Activated CD4-positive, alpha-beta T cell treated with anti-CD3 and anti-CD28 coated beads for 36 hours (primary cell): ENCODE measurements around the gene CTRB2. TPM values are rescaled to one million over a fixed set of nuclear protein-coding genes. Genes with fewer than 3 reads are reported as not detected.
"Not testable (repeated sequence)": the region's sequence is repeated elsewhere in the genome, so short reads cannot be mapped to it uniquely, and the experiment has no call there.

Experiments used
- ATAC-seq: fragments of 200-7000 bp; cut with Tn5 transposase; one replicate; pipeline ENCODE4 v1.10.0; 2021; ENCODE audit warnings: mild to moderate bottlenecking, moderate library complexity
- CTCF ChIA-PET: fragments of 350-600 bp; sonication (Branson Sonifier 250); formaldehyde crosslinking; loops from one replicate; lab custom pipeline; 2021; ENCODE audit warnings: antibody characterized with exemption; lab: Charles Lee
- POLR2A ChIA-PET: fragments of 350-600 bp; sonication (Branson Sonifier 250); formaldehyde crosslinking; loops from one replicate; lab custom pipeline; 2021; ENCODE audit warnings: antibody characterized with exemption, inconsistent platforms; lab: Charles Lee
- DNase-seq: peaks from one replicate; pipeline ENCODE4 v3.0.0-alpha.2; 2020
- H3K27ac Mint-ChIP-seq: one replicate; pipeline ENCODE4 v1.8.0; 2021; ENCODE audit warnings: mixed read lengths
- H3K27me3 Mint-ChIP-seq: one replicate; pipeline ENCODE4 v1.8.0; 2021; ENCODE audit warnings: mixed read lengths
- H3K36me3 Mint-ChIP-seq: one replicate; pipeline ENCODE4 v1.8.0; 2021; ENCODE audit warnings: low read depth, mixed read lengths
- H3K4me1 Mint-ChIP-seq: one replicate; pipeline ENCODE4 v1.8.0; 2021; ENCODE audit warnings: mixed read lengths
- H3K4me3 Mint-ChIP-seq: one replicate; pipeline ENCODE4 v1.8.0; 2021; ENCODE audit warnings: mild to moderate bottlenecking, moderate library complexity, mixed read lengths
- H3K9me3 Mint-ChIP-seq: one replicate; pipeline ENCODE4 v1.8.0; 2021; ENCODE audit warnings: low read depth, mixed read lengths
- intact Hi-C, 2 experiments: fragments of 100-400 bp; cut with DNase I in 1 of 2; cut with micrococcal nuclease in 1 of 2; formaldehyde crosslinking; loops; one replicate each; pipeline versions ENCODE4 v1.14.2 to v1.15.1; 2022 to 2024; cut with DNase I, micrococcal nuclease
- total RNA-seq, 2 experiments: library from RNA; stranded (reverse); gene quantifications; one replicate each; pipeline ENCODE4 v1.2.3, GENCODE V29; 2021

The CTRB2 gene
- total RNA-seq, 2 experiments from 2014 or later: not detected

DNA sequence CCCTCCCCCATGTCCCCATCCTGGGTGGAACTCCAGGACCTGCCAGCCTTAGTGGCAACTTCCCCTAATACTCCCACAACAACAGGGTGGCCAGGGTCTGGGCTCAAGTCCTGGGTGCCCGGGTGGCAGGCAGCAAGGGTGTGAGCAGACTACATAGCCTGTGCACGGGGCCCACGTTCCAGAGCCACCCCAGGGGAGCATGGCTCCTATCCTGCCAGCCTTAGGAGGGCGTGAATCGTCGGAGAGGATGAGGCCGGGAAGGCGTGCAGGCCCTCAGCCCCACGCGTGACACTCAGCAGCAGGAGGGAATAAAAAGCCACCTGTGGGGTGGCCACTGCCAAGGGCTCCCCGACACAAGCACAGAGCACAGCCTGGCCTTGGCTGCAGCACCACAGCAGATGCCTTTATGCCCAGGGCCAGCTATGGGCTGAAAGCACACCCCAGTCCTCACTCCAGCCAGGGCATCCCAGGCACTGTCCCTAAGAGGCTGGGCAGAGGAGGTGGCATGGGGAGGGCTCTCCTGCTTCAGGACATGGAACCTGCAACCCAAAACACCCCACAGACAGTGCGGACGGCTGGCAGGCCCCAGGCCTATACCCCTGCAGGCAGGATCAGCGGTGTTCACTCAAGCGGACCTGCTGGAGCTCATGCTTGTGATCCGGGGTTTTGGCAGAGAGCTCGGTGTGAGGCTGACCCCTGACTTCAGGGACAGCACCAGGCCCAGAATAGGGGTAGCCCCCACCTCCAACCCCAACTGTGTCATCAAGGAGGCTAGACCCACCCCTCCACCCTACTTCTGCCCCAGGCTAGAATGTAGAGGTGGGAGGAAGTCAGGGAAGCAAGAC is 41.8 kb upstream of the CTRB2 start:
- CTCF ChIA-PET: interaction anchor here (0.8 to 1.5 kb wide), 2 partner anchors 15 to 49 kb away, joined by 3 to 5 read pairs; no protein-coding TSS in a partner anchor
- peaks cover 19% of the 10 kb centered on the region for H3K27me3 Mint-ChIP-seq

DNA sequence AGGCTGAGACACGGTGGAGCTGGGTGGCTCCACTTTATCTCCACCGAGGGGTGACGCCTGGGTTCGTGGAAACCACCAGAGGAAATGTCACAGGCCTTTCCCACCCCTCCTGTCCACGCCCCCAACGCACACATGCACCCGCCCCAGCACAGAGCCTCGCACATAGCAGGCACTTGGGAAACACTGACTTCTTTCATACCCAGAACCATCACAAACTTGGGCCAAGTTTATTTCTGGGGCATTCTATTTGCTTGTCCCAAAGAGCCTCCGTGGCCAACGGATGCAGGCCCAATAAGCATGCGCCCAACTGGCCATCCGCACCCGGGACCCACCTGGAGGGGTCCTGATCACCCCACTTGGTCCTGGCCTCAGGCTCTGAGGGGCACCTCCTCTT is 41.2 kb upstream of the CTRB2 start:
- Mint-ChIP-seq H3K36me3 (no peaks in the 10 kb centered on the region), H3K27ac (no peak overlapping the region), H3K27me3 (peaks cover 19% of the 10 kb centered on the region), H3K4me1 (peaks cover 6% of the 10 kb centered on the region), H3K9me3 (no peaks in the 10 kb centered on the region), H3K4me3 (no peak overlapping the region)
- intact Hi-C loops: no loop called here
- ChIA-PET CTCF (interaction anchor here (1.5 kb wide), 1 partner anchor 49 kb away, joined by 5 read pairs; no protein-coding TSS in a partner anchor), POLR2A (no interaction called here)
- DNase-seq (no peak), ATAC-seq (no peak)

More for the DNA sequence above, 41.8 kb upstream of the CTRB2 start:
- no peak for DNase-seq
- POLR2A ChIA-PET: no interaction called here
- Mint-ChIP-seq H3K36me3 (no peaks in the 10 kb centered on the region), H3K27ac (no peak overlapping the region), H3K4me3 (no peak overlapping the region), H3K9me3 (no peaks in the 10 kb centered on the region), H3K4me1 (peaks cover 6% of the 10 kb centered on the region)
- intact Hi-C loops: no loop called here
- ATAC-seq: no peak

GRCh38 chr16:75247249-75247648 is 40.3 kb upstream of the CTRB2 start:
- peaks cover 15% of the 10 kb centered on the region for H3K27me3 Mint-ChIP-seq
- intact Hi-C loops: no loop called here
- ChIA-PET CTCF (interaction anchor here (1.5 kb wide), 1 partner anchor 48 kb away, joined by 5 read pairs; no protein-coding TSS in a partner anchor), POLR2A (no interaction called here)
- no peak overlapping the region for H3K27ac Mint-ChIP-seq
- DNase-seq: no peak
- H3K4me3 Mint-ChIP-seq: no peak overlapping the region
- ATAC-seq: no peak
- H3K9me3 Mint-ChIP-seq: no peaks in the 10 kb centered on the region
- no peaks in the 10 kb centered on the region for H3K36me3 Mint-ChIP-seq
- peaks cover 6% of the 10 kb centered on the region for H3K4me1 Mint-ChIP-seq

DNA sequence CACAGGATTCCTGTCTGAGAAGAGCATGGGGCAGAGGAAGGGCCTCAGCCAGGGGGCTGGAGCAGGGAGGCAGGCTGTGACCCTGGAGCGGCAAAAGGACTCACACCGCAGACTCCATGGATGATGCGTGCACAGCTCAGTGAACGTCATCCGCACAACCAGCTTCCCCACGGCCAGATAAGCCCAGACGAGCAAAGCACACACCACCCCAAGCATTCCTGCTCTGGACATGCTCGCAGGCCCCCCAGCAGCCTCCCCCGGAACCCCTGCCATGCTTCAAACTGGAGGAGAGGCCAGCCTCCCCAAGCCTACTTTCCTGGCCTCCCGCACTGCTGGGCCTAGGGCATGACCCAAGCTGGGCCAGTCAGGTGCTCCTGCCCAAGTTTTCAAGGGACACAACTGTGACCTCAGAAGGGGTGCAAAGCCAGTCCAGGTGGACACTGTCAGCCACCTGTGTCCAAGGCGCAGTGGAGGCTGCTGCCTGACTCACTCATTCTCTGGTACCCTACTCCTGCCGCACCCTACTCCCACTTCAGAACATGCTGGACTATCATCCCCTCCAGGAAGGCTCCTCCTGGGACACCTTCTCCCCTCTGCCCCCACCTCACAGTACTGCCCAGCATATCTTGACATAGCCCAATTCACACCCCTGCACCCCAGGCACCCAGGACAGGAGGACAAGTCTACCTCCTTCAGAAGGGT is 39.7 kb upstream of the CTRB2 start:
- H3K4me3 Mint-ChIP-seq: no peak overlapping the region
- DNase-seq (no peak), ATAC-seq (no peak)
- peaks cover 4% of the 10 kb centered on the region for H3K4me1 Mint-ChIP-seq
- H3K36me3 Mint-ChIP-seq: no peaks in the 10 kb centered on the region
- intact Hi-C loops: no loop called here
- H3K27ac Mint-ChIP-seq: no peak overlapping the region
- H3K9me3 Mint-ChIP-seq: no peaks in the 10 kb centered on the region
- H3K27me3 Mint-ChIP-seq: peaks cover 9% of the 10 kb centered on the region
- POLR2A ChIA-PET: no interaction called here
- CTCF ChIA-PET: interaction anchor here (1.1 kb wide), 1 partner anchor 157 kb away, joined by 6 read pairs; no protein-coding TSS in a partner anchor

DNA sequence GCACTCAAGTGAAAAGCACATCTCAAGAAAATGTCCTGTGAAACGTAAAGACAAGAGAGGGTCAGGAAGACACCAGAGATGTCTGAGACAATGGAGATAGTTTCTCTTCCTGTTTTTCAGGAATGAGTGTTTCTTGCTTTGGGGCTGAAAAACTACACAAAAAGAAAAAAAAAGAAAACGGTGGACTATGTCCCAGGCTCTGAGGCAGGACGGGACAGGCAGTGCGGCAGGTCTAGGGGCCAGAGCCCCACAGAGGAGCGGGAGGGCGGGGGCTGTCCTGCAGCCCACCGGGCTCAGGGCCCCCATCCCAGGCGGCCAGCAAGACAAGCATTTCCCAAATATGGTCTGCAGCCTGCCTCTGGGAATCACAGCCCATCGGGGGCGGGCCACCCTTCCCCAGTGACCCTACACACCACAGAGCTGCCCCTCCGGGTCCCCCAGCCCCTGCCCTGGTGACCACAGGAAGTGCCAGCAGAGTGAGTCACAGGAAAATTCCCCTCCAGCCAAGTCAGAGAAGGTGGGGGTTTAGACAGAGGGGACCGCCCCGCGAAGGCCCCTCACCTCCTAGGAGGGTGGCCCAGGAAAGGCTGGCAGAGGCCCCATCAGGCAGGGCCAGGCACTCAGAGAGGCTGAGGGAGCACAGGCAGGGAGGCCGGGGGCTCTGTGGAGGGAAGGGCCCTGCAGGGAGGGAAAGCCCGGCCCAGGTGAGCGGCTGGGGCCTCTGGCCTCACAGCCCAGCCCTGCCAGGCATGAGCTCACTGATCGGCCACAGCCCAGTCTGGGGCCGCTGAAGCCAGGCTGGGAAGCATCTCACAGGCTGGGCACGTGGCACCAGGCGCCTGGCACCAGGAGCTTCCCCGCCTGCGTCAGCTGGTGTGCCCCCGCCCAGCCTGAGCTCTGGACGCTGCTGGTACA is 38.1 kb upstream of the CTRB2 start:
- Mint-ChIP-seq H3K27me3 (peaks cover 5% of the 10 kb centered on the region), H3K9me3 (no peaks in the 10 kb centered on the region), H3K4me1 (no peaks in the 10 kb centered on the region), H3K36me3 (no peaks in the 10 kb centered on the region), H3K4me3 (no peak overlapping the region), H3K27ac (no peak overlapping the region)
- no peak for DNase-seq
- intact Hi-C loops: no loop called here
- ChIA-PET CTCF (interaction anchor here (0.7 to 1.0 kb wide), 2 partner anchors 66 to 148 kb away, joined by 3 read pairs; no protein-coding TSS in a partner anchor), POLR2A (interaction anchor here (0.6 kb wide), 1 partner anchor 578 kb away, joined by 3 read pairs; the partner anchor contains the start of gene RFWD3)
- no peak for ATAC-seq

- DNase-seq (no peak), ATAC-seq (no peak)
- Mint-ChIP-seq H3K4me1 (no peaks in the 10 kb centered on the region), H3K27me3 (peaks cover 2% of the 10 kb centered on the region), H3K4me3 (no peak overlapping the region), H3K36me3 (no peaks in the 10 kb centered on the region), H3K27ac (no peak overlapping the region), H3K9me3 (no peaks in the 10 kb centered on the region)
- intact Hi-C loops: no loop called here
- ChIA-PET CTCF (interaction anchor here (1.0 kb wide), 1 partner anchor 149 kb away, joined by 3 read pairs; no protein-coding TSS in a partner anchor), POLR2A (no interaction called here)
Observed at GRCh38 chr16:75244225-75244809, 37.4 kb upstream of the CTRB2 start.

DNA sequence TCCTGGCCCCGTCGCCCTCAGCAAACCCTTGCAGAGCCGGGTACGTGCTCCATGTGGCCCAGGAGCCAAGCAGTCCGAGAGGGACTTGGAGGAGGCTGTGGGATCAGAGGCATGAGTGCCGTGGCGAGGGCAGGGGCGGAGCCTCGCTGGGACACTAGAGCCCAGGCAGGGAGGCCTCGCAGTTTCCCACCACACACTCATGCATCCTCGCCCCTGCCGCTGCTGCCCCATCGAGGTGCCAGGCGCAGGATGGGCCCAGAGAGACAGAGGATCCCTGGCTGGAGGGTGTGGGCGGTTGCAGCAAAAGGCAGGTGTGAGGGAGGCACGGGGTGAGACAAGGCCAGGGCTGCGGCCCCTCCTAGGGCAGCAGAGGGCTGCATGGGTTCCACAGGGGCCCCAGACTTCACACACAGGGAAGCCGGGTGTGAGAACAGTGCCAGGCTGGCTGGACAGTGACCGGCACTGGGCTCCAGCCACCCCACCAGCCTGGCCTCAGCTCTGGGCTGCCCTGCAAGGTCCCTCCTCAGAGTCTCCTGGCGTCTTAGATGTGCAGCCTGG is 36.8 kb upstream of the CTRB2 start:
- H3K27me3 Mint-ChIP-seq: peaks cover 2% of the 10 kb centered on the region
- ChIA-PET POLR2A (no interaction called here), CTCF (interaction anchor here (0.6 kb wide), 1 partner anchor 139 kb away, joined by 3 read pairs; no protein-coding TSS in a partner anchor)
- H3K36me3 Mint-ChIP-seq: no peaks in the 10 kb centered on the region
- H3K4me3 Mint-ChIP-seq: no peak overlapping the region
- H3K27ac Mint-ChIP-seq: no peak overlapping the region
- H3K4me1 Mint-ChIP-seq: no peaks in the 10 kb centered on the region
- intact Hi-C loops: no loop called here
- no peaks in the 10 kb centered on the region for H3K9me3 Mint-ChIP-seq
- DNase-seq (no peak), ATAC-seq (no peak)

GRCh38 chr16:75242436-75243078 is 35.6 kb upstream of the CTRB2 start:
- intact Hi-C loops, H3K4me1 Mint-ChIP-seq, H3K27ac Mint-ChIP-seq, DNase-seq, H3K36me3 Mint-ChIP-seq, H3K4me3 Mint-ChIP-seq, POLR2A ChIA-PET, H3K9me3 Mint-ChIP-seq, H3K27me3 Mint-ChIP-seq, ATAC-seq: not testable (repeated sequence)
- CTCF ChIA-PET: interaction anchor here (0.6 kb wide), 1 partner anchor 160 kb away, joined by 3 read pairs; no protein-coding TSS in a partner anchor

- CTCF ChIA-PET: no interaction called here
Observed at GRCh38 chr16:75241955-75242354, 35.0 kb upstream of the CTRB2 start.

GRCh38 chr16:75241412-75241811 is 34.5 kb upstream of the CTRB2 start:
- no peaks in the 10 kb centered on the region for H3K4me1 Mint-ChIP-seq
- H3K36me3 Mint-ChIP-seq: no peaks in the 10 kb centered on the region
- no peaks in the 10 kb centered on the region for H3K9me3 Mint-ChIP-seq
- ChIA-PET CTCF (no interaction called here), POLR2A (no interaction called here)
- H3K27ac Mint-ChIP-seq: no peak overlapping the region
- no peak for ATAC-seq
- H3K4me3 Mint-ChIP-seq: no peak overlapping the region
- no peak for DNase-seq
- H3K27me3 Mint-ChIP-seq: no peaks in the 10 kb centered on the region
- intact Hi-C loops: no loop called here

More at GRCh38 chr16:75241955-75242354, 35.0 kb upstream of the CTRB2 start:
- no peaks in the 10 kb centered on the region for H3K9me3 Mint-ChIP-seq
- no peak for ATAC-seq
- no peak overlapping the region for H3K4me3 Mint-ChIP-seq
- H3K36me3 Mint-ChIP-seq: no peaks in the 10 kb centered on the region
- POLR2A ChIA-PET: no interaction called here
- no peaks in the 10 kb centered on the region for H3K27me3 Mint-ChIP-seq
- H3K4me1 Mint-ChIP-seq: no peaks in the 10 kb centered on the region
- no peak overlapping the region for H3K27ac Mint-ChIP-seq
- intact Hi-C loops: no loop called here
- DNase-seq: no peak
